GM12864 (cell line): ENCODE data around the gene KCNK10.

Source experiments
- DNase-seq: peaks from one replicate; pipeline ENCODE4 v3.0.0-alpha.2; 2011; ENCODE audit warnings: low read depth
- H3K4me3 ChIP-seq: 2 replicates; pipeline ENCODE4 v1.5.1; 2011; ENCODE audit warnings: mild to moderate bottlenecking, low read depth, low read length, control low read depth
- TF ChIP-seq, protein P1 (sequence below): IDR thresholded peaks from 2 replicates; pipeline ENCODE4 v1.5.1; 2011; ENCODE audit warnings: low read depth, mild to moderate bottlenecking, moderate library complexity, low read length, control low read depth, inconsistent platforms; ENCODE audit errors: missing control alignments

The KCNK10 gene

DNA sequence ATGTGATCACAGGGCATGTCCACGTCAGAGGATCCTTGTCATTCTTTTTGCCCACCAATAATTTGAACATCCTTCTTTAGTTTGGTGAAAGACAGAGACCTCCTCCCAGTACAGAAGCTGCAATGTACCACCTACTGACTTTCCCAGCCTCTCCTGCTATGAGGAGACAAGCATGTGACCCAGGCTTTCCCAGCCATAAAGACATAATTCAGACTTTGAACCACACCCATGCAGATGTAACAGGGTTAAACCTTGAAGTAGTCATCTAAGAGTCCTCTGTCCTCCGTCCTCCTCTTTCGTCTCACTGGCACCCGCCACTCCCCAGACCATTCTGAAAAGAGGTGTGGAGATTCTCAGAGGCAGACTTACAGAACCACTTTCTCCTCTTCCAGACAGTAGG, 120.8 kb downstream of the KCNK10 start:
- TF ChIP-seq, protein P1, sequence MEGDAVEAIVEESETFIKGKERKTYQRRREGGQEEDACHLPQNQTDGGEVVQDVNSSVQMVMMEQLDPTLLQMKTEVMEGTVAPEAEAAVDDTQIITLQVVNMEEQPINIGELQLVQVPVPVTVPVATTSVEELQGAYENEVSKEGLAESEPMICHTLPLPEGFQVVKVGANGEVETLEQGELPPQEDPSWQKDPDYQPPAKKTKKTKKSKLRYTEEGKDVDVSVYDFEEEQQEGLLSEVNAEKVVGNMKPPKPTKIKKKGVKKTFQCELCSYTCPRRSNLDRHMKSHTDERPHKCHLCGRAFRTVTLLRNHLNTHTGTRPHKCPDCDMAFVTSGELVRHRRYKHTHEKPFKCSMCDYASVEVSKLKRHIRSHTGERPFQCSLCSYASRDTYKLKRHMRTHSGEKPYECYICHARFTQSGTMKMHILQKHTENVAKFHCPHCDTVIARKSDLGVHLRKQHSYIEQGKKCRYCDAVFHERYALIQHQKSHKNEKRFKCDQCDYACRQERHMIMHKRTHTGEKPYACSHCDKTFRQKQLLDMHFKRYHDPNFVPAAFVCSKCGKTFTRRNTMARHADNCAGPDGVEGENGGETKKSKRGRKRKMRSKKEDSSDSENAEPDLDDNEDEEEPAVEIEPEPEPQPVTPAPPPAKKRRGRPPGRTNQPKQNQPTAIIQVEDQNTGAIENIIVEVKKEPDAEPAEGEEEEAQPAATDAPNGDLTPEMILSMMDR = no peak
- no peak overlapping the region for H3K4me3 ChIP-seq
- no peak for DNase-seq

DNA sequence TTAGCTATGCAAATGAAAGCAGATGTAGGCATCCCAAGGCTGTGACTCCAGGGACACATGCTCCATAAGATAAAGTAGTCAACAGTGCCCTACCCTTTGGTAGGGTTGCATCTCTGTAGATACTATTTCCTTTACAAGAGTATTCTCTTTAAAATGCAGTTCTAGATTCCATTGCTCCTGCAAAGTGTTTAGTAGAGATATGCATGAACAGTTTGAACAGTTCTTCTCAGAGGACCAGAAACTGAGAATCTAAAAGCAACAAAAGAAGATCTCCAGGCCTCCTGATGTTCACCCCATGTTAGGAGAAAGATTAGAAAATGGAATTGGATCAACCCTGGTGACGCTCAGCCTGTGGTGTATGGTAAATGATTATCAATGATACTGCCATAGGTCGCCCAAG, 121.2 kb downstream of the KCNK10 start:
- no peak overlapping the region for H3K4me3 ChIP-seq
- no peak for DNase-seq
- TF ChIP-seq, protein P1 = no peak

DNA sequence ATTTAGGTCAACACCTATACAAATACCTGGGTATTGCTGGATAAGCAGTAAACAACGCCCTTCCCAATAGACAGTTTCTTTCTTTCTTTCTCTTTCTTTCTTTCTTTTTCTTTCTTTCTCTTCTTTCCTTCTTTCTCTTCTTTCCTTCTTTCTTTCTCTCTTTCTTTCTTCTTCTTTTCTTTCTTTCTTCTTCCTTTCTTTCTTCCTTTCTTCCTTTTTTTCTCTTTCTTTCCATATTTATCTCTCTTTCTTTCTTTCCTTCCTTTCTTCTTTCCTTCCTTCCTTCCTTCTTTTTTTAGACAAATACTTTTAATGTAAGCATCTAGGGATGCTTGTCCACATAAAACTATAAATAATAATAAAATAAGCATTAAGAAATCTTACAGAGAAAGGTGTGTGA, 123.2 kb downstream of the KCNK10 start:
- no peak overlapping the region for H3K4me3 ChIP-seq
- TF ChIP-seq, protein P1 = no peak
- no peak for DNase-seq

DNA sequence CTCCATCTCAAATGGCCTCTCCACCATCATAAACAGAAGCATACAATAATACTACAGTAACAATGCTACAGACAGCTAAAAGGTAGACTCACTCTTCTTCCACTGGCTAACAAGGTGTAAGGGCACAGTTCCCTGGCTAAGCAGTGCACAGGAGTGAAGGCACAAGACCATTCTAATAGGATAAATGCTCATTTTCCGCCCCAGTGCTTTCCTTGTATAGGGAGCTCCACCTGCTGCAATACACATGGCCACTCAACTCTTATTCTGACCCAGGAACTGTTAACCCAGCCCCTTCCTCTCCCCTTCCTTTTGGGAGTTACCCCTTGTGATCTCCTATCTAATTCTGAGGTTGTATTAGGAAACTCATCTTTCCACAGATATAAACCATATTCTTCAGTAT, 124.6 kb downstream of the KCNK10 start:
- DNase-seq = no peak
- H3K4me3 ChIP-seq = no peak overlapping the region
- TF ChIP-seq, protein P1 = no peak

DNA sequence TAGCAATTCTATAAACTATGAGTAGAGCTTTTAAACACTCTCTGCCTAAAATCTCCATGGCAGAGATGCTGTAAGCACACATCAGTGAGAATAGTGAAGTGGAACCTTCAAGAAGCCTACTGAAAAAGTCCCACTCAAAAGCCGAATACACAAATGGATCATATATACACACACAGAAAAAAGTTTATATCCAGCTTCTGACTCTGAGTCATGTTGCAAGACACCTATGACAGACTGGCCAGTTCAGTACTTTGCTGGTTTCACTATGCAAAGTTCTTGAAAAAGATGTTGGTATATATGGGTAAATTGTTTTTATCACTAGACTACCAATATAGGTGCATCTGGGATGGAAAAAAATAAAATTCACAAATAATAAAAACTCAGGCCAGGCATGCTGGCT, 126.1 kb downstream of the KCNK10 start:
- TF ChIP-seq, protein P1 = no peak
- DNase-seq = no peak
- no peak overlapping the region for H3K4me3 ChIP-seq

DNA sequence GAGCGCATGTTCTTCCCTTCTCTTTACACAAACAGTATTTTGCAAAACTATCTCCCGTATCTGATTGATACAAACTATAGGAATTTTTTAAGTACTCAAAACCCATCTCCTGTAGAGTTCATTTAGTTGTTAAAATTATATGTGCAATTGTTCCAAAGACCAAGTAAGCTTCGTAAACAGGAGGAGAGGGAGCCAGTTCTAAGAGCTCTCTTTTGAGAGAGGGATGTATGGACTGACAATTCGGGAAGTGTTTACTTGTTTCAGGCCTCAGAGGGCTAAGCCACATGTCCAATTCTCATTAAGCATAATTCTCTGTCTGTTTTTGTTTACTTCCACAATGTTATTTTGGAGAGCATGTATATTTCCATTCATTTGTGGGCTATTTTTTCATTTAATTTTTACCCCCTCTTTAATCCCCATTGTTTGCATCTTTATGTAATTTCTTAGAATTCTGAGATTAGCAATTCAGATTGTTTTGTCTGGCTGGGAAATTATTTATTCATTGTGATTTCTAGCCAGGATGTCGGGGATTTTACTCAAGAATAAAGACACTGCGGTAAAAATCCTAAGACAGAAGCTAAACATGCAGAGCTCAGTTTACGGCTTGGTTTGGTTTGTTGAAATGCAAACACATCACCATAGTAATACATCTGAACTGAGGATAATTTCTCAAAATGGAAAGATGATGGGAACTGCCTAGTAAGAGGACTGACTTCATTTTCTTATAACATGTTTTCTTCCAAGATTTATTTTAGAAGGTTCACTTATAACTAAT, 126.8 kb downstream of the KCNK10 start:
- no peak overlapping the region for H3K4me3 ChIP-seq
- no peak for DNase-seq
- TF ChIP-seq, protein P1 = no peak

DNA sequence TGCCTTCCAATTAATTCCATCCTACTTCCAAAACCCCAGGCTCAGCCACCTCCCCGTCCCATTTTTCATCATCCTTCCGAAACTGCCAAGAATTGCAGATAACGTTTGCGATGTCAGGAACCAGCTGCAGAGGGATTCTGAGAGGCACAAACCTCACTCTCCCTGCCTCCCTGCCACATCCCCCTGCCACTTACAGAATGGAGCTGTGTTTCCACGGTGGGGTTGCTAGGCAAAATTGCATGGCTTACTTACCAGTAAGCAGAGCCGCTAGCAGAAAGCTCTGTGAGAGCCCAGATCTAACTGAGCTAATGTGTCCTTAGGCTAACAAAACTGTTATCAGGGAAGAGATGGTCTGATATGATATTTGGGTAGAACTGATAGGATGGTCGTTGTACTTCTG, 127.4 kb downstream of the KCNK10 start:
- H3K4me3 ChIP-seq = no peak overlapping the region
- DNase-seq = no peak
- TF ChIP-seq, protein P1 = no peak
